Cardiac muscle cell (in vitro differentiated cells and primary cell): ENCODE data around the gene CAPN3. TPM values are rescaled to one million over a fixed set of nuclear protein-coding genes. Genes with fewer than 3 reads are reported as not detected.
"Not testable (repeated sequence)": the region's sequence is repeated elsewhere in the genome, so short reads cannot be mapped to it uniquely, and the experiment has no call there.

ENCODE experiments used
- DNase-seq, 2 donors: peaks; one replicate each; pipeline versions ENCODE4 v3.0.0 to v3.0.0-alpha.2; 2010 to 2017; ENCODE audit warnings: low read depth in 1 of 2, low spot score in 1 of 2
- H3K27ac ChIP-seq: fragments of 200-600 bp; sonication (generic); 2 replicates; pipeline ENCODE4 v1.5.1; 2016
- H3K27me3 ChIP-seq: fragments of 200-600 bp; sonication (generic); 2 replicates; pipeline ENCODE4 v1.6.0; 2016; ENCODE audit warnings: control low read depth
- H3K36me3 ChIP-seq: fragments of 200-600 bp; sonication (generic); 2 replicates; pipeline ENCODE4 v1.5.1; 2016; ENCODE audit warnings: control low read depth
- H3K4me1 ChIP-seq: fragments of 200-600 bp; sonication (generic); 2 replicates; pipeline ENCODE4 v1.8.1; 2017; ENCODE audit warnings: low read depth, mild to moderate bottlenecking, mixed run types
- H3K4me3 ChIP-seq: fragments of 200-600 bp; sonication (generic); 2 replicates; pipeline ENCODE4 v1.5.1; 2016; ENCODE audit warnings: mild to moderate bottlenecking
- H3K9me3 ChIP-seq: fragments of 200-600 bp; sonication (generic); 2 replicates; pipeline ENCODE4 v1.5.1; 2017; ENCODE audit warnings: low read depth, mild to moderate bottlenecking, control low read depth
- CTCF ChIP-seq: IDR thresholded peaks from 2 replicates; pipeline ENCODE4 v1.5.1; 2012; ENCODE audit warnings: low read depth, mild to moderate bottlenecking, low read length
- polyA plus RNA-seq: library from polyadenylated mRNA; unstranded; fragments of >200 nt; fragmentation: Nextera tagmentation; extraction: Ambion mirVana; gene quantifications from 2 replicates; pipeline ENCODE4 v1.2.1, GENCODE V29; 2016
- total RNA-seq: library from RNA; depleted of rRNA; stranded (reverse); fragments of >200 nt; gene quantifications from 2 replicates; pipeline ENCODE4 v1.2.3, GENCODE V29; 2016

The CAPN3 gene
- total and polyA plus RNA-seq, 2 experiments from 2014 or later, result 47.0 to 88.3 TPM

- peaks cover 3% of the 10 kb centered on the region for H3K4me1 ChIP-seq
- no peak for TF ChIP-seq CTCF
Measured at GRCh38 chr15:42324308-42324707, 35.0 kb upstream of the CAPN3 start.

GRCh38 chr15:42329161-42329560, 30.1 kb upstream of the CAPN3 start:
- TF ChIP-seq CTCF, result no peak
- H3K4me3 ChIP-seq, result no peak overlapping the region
- no peaks in the 10 kb centered on the region for H3K9me3 ChIP-seq
- no peaks in the 10 kb centered on the region for H3K27me3 ChIP-seq
- peaks cover 32% of the 10 kb centered on the region for H3K4me1 ChIP-seq
- no peak for DNase-seq
- no peaks in the 10 kb centered on the region for H3K36me3 ChIP-seq
- H3K27ac ChIP-seq, result peak overlapping the region; percentile 19

More at GRCh38 chr15:42324308-42324707, 35.0 kb upstream of the CAPN3 start:
- Histone ChIP-seq H3K4me3 (no peak overlapping the region), H3K27ac (no peak overlapping the region), H3K27me3 (no peaks in the 10 kb centered on the region), H3K36me3 (no peaks in the 10 kb centered on the region), H3K9me3 (no peaks in the 10 kb centered on the region)
- no peak for DNase-seq

- Histone ChIP-seq H3K27ac (peak overlapping the region; percentile 94), H3K27me3 (no peaks in the 10 kb centered on the region), H3K36me3 (no peaks in the 10 kb centered on the region), H3K4me1 (peaks cover 32% of the 10 kb centered on the region), H3K9me3 (no peaks in the 10 kb centered on the region), H3K4me3 (no peak overlapping the region)
- no peak for TF ChIP-seq CTCF
- no peak for DNase-seq
Measured at GRCh38 chr15:42329992-42330391, 29.3 kb upstream of the CAPN3 start.

GRCh38 chr15:42331235-42331634, 28.1 kb upstream of the CAPN3 start:
- no peaks in the 10 kb centered on the region for H3K27me3 ChIP-seq
- DNase-seq, result peak in 1 of 2 donors; percentile 89
- H3K27ac ChIP-seq, result peak overlapping the region; percentile 94
- TF ChIP-seq CTCF, result no peak
- H3K4me3 ChIP-seq, result peak overlapping the region; percentile 11
- H3K36me3 ChIP-seq, result no peaks in the 10 kb centered on the region
- H3K9me3 ChIP-seq, result no peaks in the 10 kb centered on the region
- peaks cover 32% of the 10 kb centered on the region for H3K4me1 ChIP-seq

GRCh38 chr15:42332331-42332730, 27.0 kb upstream of the CAPN3 start:
- no peak overlapping the region for H3K4me3 ChIP-seq
- no peak for TF ChIP-seq CTCF
- H3K4me1 ChIP-seq, result peaks cover 32% of the 10 kb centered on the region
- no peaks in the 10 kb centered on the region for H3K27me3 ChIP-seq
- no peaks in the 10 kb centered on the region for H3K9me3 ChIP-seq
- peak overlapping the region; percentile 94 for H3K27ac ChIP-seq
- DNase-seq, result peak in 1 of 2 donors; percentile 17
- H3K36me3 ChIP-seq, result no peaks in the 10 kb centered on the region

- no peak for DNase-seq
- TF ChIP-seq CTCF, result no peak
- peaks cover 47% of the 10 kb centered on the region for H3K4me1 ChIP-seq
Measured at GRCh38 chr15:42335074-42335473, 24.2 kb upstream of the CAPN3 start.

GRCh38 chr15:42336650-42337049, 22.7 kb upstream of the CAPN3 start:
- H3K4me1 ChIP-seq, result peaks cover 41% of the 10 kb centered on the region
- H3K36me3 ChIP-seq, H3K9me3 ChIP-seq, H3K27me3 ChIP-seq, H3K4me3 ChIP-seq, DNase-seq, H3K27ac ChIP-seq: not testable (repeated sequence)

More at GRCh38 chr15:42335074-42335473, 24.2 kb upstream of the CAPN3 start:
- Histone ChIP-seq H3K4me3 (no peak overlapping the region), H3K9me3 (no peaks in the 10 kb centered on the region), H3K27ac (no peak overlapping the region), H3K27me3 (no peaks in the 10 kb centered on the region), H3K36me3 (no peaks in the 10 kb centered on the region)

- not testable (repeated sequence) for H3K36me3 ChIP-seq, H3K27me3 ChIP-seq, H3K9me3 ChIP-seq, H3K4me3 ChIP-seq, DNase-seq
- H3K27ac ChIP-seq, result peak overlapping the region; percentile 94
- peaks cover 36% of the 10 kb centered on the region for H3K4me1 ChIP-seq
Measured at GRCh38 chr15:42337104-42337503, 22.2 kb upstream of the CAPN3 start.
